NCI-H345 treated with DMSO at 0.1 percent for 48 hours (cell line): Measurements from ENCODE around the gene AKR1A1.
"Not testable (repeated sequence)": the region's sequence is repeated elsewhere in the genome, so short reads cannot be mapped to it uniquely, and the experiment has no call there.

Experiments used
- DNase-seq: peaks from one replicate; lab custom pipeline; 2025; ENCODE audit not compliant: unreplicated experiment; lab: John Stamatoyannopoulos, UW

AKR1A1 gene

GRCh38 chr1:45550401-45551351 is at the start of gene AKR1A1:
Gene AKR1A1 (plus strand): TSS chr1:45550826. CDS start chr1:45561795, 10,969 bp downstream.
- peak; percentile 89 for DNase-seq

- no peak for DNase-seq
Measured at GRCh38 chr1:45501505-45501859, 49.1 kb upstream of the AKR1A1 start.

GRCh38 chr1:45503462-45504360 is 46.9 kb upstream of the AKR1A1 start:
- no peak for DNase-seq

- DNase-seq = no peak
Measured at GRCh38 chr1:45507195-45507594, 43.4 kb upstream of the AKR1A1 start.

- DNase-seq = no peak
Measured at GRCh38 chr1:45507893-45508292, 42.7 kb upstream of the AKR1A1 start.

GRCh38 chr1:45508295-45509151 is 42.1 kb upstream of the AKR1A1 start:
- no peak for DNase-seq

- DNase-seq = no peak
Measured at GRCh38 chr1:45510036-45510971, 40.3 kb upstream of the AKR1A1 start.

GRCh38 chr1:45510972-45511527 is 39.6 kb upstream of the AKR1A1 start:
- no peak for DNase-seq

GRCh38 chr1:45512641-45513054 is 38.0 kb upstream of the AKR1A1 start:
- DNase-seq = peak; percentile 16

- DNase-seq = not testable (repeated sequence)
Measured at GRCh38 chr1:45513532-45514260, 36.9 kb upstream of the AKR1A1 start.

- DNase-seq = no peak
Measured at GRCh38 chr1:45516036-45516435, 34.6 kb upstream of the AKR1A1 start.

- DNase-seq = no peak
Measured at GRCh38 chr1:45516465-45516864, 34.2 kb upstream of the AKR1A1 start.

- DNase-seq = not testable (repeated sequence)
Measured at GRCh38 chr1:45518366-45518765, 32.3 kb upstream of the AKR1A1 start.

GRCh38 chr1:45518910-45519309 is 31.7 kb upstream of the AKR1A1 start:
- no peak for DNase-seq

- not testable (repeated sequence) for DNase-seq
Measured at GRCh38 chr1:45519774-45520173, 30.9 kb upstream of the AKR1A1 start.

- DNase-seq = peak; percentile 81
Measured at GRCh38 chr1:45521413-45522323, 29.0 kb upstream of the AKR1A1 start, which contains the start of gene PRDX1. Gene PRDX1 (minus strand): TSS chr1:45521884. CDS start chr1:45519043, 2,841 bp downstream.

GRCh38 chr1:45522324-45523104 is 28.1 kb upstream of the AKR1A1 start:
- DNase-seq = no peak
